Hepatocyte (in vitro differentiated cells): ENCODE measurements around the gene RBMXL2.

ENCODE experiments used
- EZH2 ChIP-seq: fragments of 200-600 bp; sonication (generic); IDR thresholded peaks from 2 replicates; pipeline ENCODE4 v1.6.1; 2016; ENCODE audit warnings: antibody characterized with exemption, mild to moderate bottlenecking, borderline replicate concordance
- TF ChIP-seq, protein P1 (sequence below): fragments of 200-600 bp; sonication (generic); IDR thresholded peaks from 2 replicates; pipeline ENCODE4 v1.5.1; 2016; ENCODE audit warnings: antibody characterized with exemption, mild to moderate bottlenecking; ENCODE audit not compliant: poor library complexity

DNA sequence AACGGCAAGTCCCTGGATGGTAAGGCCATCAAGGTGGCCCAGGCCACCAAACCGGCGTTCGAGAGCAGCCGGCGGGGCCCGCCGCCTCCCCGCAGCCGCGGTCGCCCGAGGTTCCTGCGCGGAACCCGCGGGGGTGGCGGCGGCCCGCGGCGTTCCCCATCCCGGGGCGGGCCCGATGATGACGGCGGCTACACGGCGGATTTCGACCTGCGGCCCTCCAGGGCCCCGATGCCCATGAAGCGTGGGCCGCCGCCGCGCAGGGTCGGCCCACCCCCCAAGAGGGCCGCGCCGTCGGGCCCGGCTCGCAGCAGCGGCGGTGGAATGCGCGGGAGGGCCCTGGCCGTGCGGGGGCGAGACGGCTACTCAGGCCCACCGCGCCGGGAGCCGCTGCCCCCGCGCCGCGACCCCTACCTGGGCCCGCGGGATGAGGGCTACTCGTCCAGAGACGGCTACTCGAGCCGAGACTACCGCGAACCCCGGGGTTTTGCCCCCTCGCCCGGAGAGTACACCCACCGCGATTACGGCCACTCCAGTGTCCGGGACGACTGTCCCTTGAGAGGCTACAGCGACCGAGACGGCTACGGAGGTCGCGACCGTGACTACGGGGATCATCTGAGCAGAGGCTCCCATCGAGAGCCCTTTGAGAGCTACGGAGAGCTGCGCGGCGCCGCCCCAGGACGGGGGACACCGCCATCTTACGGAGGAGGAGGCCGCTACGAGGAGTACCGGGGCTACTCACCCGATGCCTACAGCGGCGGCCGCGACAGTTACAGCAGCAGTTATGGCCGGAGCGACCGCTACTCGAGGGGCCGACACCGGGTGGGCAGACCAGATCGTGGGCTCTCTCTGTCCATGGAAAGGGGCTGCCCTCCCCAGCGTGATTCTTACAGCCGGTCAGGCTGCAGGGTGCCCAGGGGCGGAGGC, 792 bp downstream of the RBMXL2 start:
- TF ChIP-seq, protein P1, sequence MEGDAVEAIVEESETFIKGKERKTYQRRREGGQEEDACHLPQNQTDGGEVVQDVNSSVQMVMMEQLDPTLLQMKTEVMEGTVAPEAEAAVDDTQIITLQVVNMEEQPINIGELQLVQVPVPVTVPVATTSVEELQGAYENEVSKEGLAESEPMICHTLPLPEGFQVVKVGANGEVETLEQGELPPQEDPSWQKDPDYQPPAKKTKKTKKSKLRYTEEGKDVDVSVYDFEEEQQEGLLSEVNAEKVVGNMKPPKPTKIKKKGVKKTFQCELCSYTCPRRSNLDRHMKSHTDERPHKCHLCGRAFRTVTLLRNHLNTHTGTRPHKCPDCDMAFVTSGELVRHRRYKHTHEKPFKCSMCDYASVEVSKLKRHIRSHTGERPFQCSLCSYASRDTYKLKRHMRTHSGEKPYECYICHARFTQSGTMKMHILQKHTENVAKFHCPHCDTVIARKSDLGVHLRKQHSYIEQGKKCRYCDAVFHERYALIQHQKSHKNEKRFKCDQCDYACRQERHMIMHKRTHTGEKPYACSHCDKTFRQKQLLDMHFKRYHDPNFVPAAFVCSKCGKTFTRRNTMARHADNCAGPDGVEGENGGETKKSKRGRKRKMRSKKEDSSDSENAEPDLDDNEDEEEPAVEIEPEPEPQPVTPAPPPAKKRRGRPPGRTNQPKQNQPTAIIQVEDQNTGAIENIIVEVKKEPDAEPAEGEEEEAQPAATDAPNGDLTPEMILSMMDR = no peak
- TF ChIP-seq EZH2 = no peak
